ENCODE results near the gene GNL1.

Gene GNL1

DNA sequence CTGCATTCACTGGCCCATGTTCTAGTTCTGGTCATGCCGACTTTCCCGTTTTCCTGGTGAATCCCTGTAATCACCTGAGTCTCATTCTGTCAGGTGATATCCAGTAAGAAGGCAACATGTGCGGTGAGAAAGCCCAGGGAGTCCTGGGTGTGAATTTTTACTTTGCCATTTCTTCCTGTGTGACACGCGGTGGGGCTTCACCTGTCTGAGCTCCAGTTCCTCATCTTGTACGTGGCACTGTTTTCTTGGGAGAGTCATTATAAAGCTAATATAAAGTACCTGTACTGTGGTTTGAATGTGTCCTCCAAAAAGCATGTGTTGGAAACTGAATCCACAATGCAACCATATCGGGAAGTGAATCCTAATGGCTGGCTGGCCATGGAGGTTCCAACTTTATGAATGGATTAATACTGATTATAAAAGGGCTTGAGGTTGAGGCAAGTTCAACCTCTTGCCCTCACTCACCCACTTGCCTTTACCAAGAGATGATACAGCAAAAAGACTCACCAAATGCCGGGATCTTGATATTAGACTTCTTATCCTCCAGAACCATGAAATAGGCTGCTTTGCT lies 61.9 kb downstream of the GNL1 start:
- DNase-seq, result peak; percentile 23

GRCh38 chr6:30493643-30494250 lies 62.5 kb downstream of the GNL1 start:
- DNase-seq, result peak; percentile 56

- peak; percentile 37 for DNase-seq
Measured at GRCh38 chr6:30491991-30492952, 64.0 kb downstream of the GNL1 start.

All from activated CD4-positive, alpha-beta T cell treated with anti-CD3 and anti-CD28 coated beads, Interleukin-2, Interleukin-6, amounts not matched to agents 100 ng/mL and 50 ng/mL, durations not matched to agents 16 hours and 8 hours (primary cell).